K562 (cell line): ENCODE measurements around the gene CDKL5. TPM values are rescaled to one million over a fixed set of nuclear protein-coding genes. Genes with fewer than 3 reads are reported as not detected.

Experiments used
- ATAC-seq: fragments of 200-7000 bp; cut with Tn5 transposase; 3 replicates; pipeline ENCODE4 v1.9.1; 2020; ENCODE audit warnings: moderate library complexity
- BruUV-seq: library from RNA; stranded (reverse); fragments of 400-500 nt; replicated peaks from 2 replicates; lab custom pipeline; 2021; lab: Mats Ljungman, UMichigan
- CTCF ChIA-PET: fragments of 300-600 bp; formaldehyde crosslinking; extraction: SDS; loops from one replicate; lab custom pipeline; 2021; ENCODE audit warnings: low intra/inter-chr PET ratio; lab: Yijun Ruan, JAX
- POLR2A ChIA-PET: fragments of 300-600, 350-650 bp; sonication (Branson Sonifier 250); formaldehyde crosslinking; extraction: SDS; loops from one replicate; lab custom pipeline; 2021; ENCODE audit warnings: antibody characterized with exemption, inconsistent platforms; lab: Yijun Ruan, JAX
- DNase-seq, 4 experiments: peaks; one replicate each; pipeline versions ENCODE4 v3.0.0 to v3.0.0-alpha.2; 2011 to 2018; ENCODE audit warnings: low spot score in 3 of 4, mixed read lengths in 3 of 4; ENCODE audit errors: extremely low read depth in 1 of 4
- FAIRE-seq: peaks from 2 replicates; lab custom pipeline; 2011; peaks lifted over from hg19 to GRCh38; lab: Jason Lieb, UNC
- H2AFZ ChIP-seq: 2 replicates; pipeline ENCODE4 v1.6.0; 2011; ENCODE audit warnings: low read depth, low read length, control low read depth, inconsistent platforms
- H3K27ac ChIP-seq: fragments of 200-600 bp; 3 replicates; pipeline ENCODE4 v1.8.0; 2011; ENCODE audit warnings: low read depth, mild to moderate bottlenecking, control low read depth, inconsistent platforms, low read length, moderate library complexity, mixed read lengths; ENCODE audit errors: extremely low read depth
- H3K27me3 ChIP-seq, 2 experiments: fragments of 300-600 bp in 1 of 2; 2 replicates in 1 of 2; 3 replicates in 1 of 2; pipeline versions ENCODE4 v1.6.0 to v1.8.0; 2011; ENCODE audit warnings: inconsistent platforms in 2 of 2, low read length in 2 of 2, mild to moderate bottlenecking in 1 of 2, mixed read lengths in 1 of 2, moderate library complexity in 1 of 2; ENCODE audit not compliant: control insufficient read depth in 2 of 2, insufficient read depth in 2 of 2
- H3K36me3 ChIP-seq: fragments of 300-600 bp; 3 replicates; pipeline ENCODE4 v1.8.0; 2011; ENCODE audit warnings: mild to moderate bottlenecking, low read length, inconsistent platforms; ENCODE audit not compliant: control insufficient read depth, insufficient read depth
- H3K4me1 ChIP-seq, 2 experiments: fragments of 200-600 bp in 1 of 2; replicated peaks in 1 of 2; 2 replicates in 1 of 2; 3 replicates in 1 of 2; pipeline versions ENCODE4 v1.5.1 to v1.8.0; 2011; ENCODE audit warnings: inconsistent platforms in 2 of 2, low read length in 2 of 2, mild to moderate bottlenecking in 1 of 2, mixed read lengths in 1 of 2, moderate library complexity in 1 of 2; ENCODE audit not compliant: control insufficient read depth in 2 of 2, insufficient read depth in 2 of 2
- H3K4me2 ChIP-seq: 2 replicates; pipeline ENCODE4 v1.6.1; 2011; ENCODE audit warnings: low read length, control low read depth, inconsistent platforms, mixed read lengths; ENCODE audit not compliant: insufficient read depth
- H3K4me3 ChIP-seq: fragments of 200-600 bp; sonication (generic), shearing (Covaris generic); 2 replicates; pipeline ENCODE4 v1.5.1; 2016; ENCODE audit warnings: control low read depth, inconsistent platforms
- H3K79me2 ChIP-seq: fragments of 200-600 bp; 3 replicates; pipeline ENCODE4 v1.8.0; 2011; ENCODE audit warnings: low read length, inconsistent platforms; ENCODE audit not compliant: control insufficient read depth, insufficient read depth
- H3K9ac ChIP-seq, 2 experiments: 2 replicates each; pipeline versions ENCODE4 v1.6.0 to v1.6.1; 2011; ENCODE audit warnings: low read depth in 2 of 2, low read length in 2 of 2, control low read depth in 1 of 2, inconsistent platforms in 1 of 2, mild to moderate bottlenecking in 1 of 2, mixed read lengths in 1 of 2; ENCODE audit not compliant: insufficient read depth in 1 of 2
- H3K9me1 ChIP-seq: one replicate; pipeline ENCODE4 v1.6.0; 2011; ENCODE audit warnings: inconsistent platforms, mild to moderate bottlenecking, low read length, moderate library complexity; ENCODE audit not compliant: control insufficient read depth, insufficient read depth
- H3K9me3 ChIP-seq: replicated peaks from 2 replicates; pipeline ENCODE4 v1.5.1; 2011; ENCODE audit warnings: low read depth, low read length, inconsistent platforms; ENCODE audit not compliant: control insufficient read depth, insufficient read depth
- H4K20me1 ChIP-seq: replicated peaks from 2 replicates; pipeline ENCODE4 v1.6.1; 2011; ENCODE audit warnings: low read length, inconsistent platforms, mixed read lengths; ENCODE audit not compliant: control insufficient read depth, insufficient read depth
- CEBPG ChIP-seq, 3 experiments: fragments of 200-800 bp in 1 of 3; sonication (Bioruptor generic) in 1 of 3; sonication (generic) in 1 of 3; formaldehyde crosslinking in 1 of 3; IDR thresholded peaks in 2 of 3; conservative IDR thresholded peaks in 1 of 3; 2 replicates each; pipeline versions ENCODE4 v1.6.1 to v1.8.0; 2016 to 2022; ENCODE audit warnings: missing compliant biosample characterization in 2 of 3, missing genetic modification characterization in 2 of 3, mild to moderate bottlenecking in 1 of 3, missing genetic modification reagents in 1 of 3
- CREB3L1 ChIP-seq: fragments of 450-650 bp; IDR thresholded peaks from 2 replicates; pipeline ENCODE4 v1.6.1; 2014; ENCODE audit warnings: low read depth, mild to moderate bottlenecking, moderate library complexity, borderline replicate concordance
- GABPB1 ChIP-seq: sonication (generic); formaldehyde crosslinking; IDR thresholded peaks from 2 replicates; pipeline ENCODE4 v1.8.0; 2022; ENCODE audit warnings: mild to moderate bottlenecking, missing genetic modification reagents
- POLR2AphosphoS5 ChIP-seq: IDR thresholded peaks from 2 replicates; pipeline ENCODE4 v1.6.1; 2011; ENCODE audit warnings: mild to moderate bottlenecking, low read depth, low read length, moderate library complexity; ENCODE audit not compliant: control insufficient read depth, insufficient read depth
- SAFB2 ChIP-seq: fragments of 200-400 bp; formaldehyde crosslinking; IDR thresholded peaks from 2 replicates; pipeline ENCODE4 v1.6.1; 2018; ENCODE audit warnings: borderline replicate concordance, low read length, low read depth, moderate library complexity; ENCODE audit not compliant: severe bottlenecking
- SETDB1 ChIP-seq: IDR thresholded peaks from one replicate; pipeline ENCODE4 v1.6.1; 2012; ENCODE audit warnings: low read length, control low read depth, inconsistent platforms
- ZBTB11 ChIP-seq, 3 experiments: fragments of 200-800 bp in 1 of 3; fragments of 250-450 bp in 1 of 3; fragments of 450-650 bp in 1 of 3; sonication (Bioruptor Pico) in 1 of 3; sonication (Bioruptor generic) in 1 of 3; formaldehyde crosslinking in 1 of 3; IDR thresholded peaks; 2 replicates each; pipeline versions ENCODE4 v1.6.1 to v1.8.0; 2016 to 2022; ENCODE audit warnings: mild to moderate bottlenecking in 2 of 3, missing genetic modification characterization in 2 of 3, missing compliant biosample characterization in 1 of 3, moderate library complexity in 1 of 3
- ZBTB9 ChIP-seq: fragments of 450-650 bp; formaldehyde crosslinking; IDR thresholded peaks from 2 replicates; pipeline ENCODE4 v1.4.0; 2020; ENCODE audit warnings: mild to moderate bottlenecking, moderate library complexity
- ZNF696 ChIP-seq: fragments of 250-450 bp; sonication (Bioruptor Pico); conservative IDR thresholded peaks from 2 replicates; pipeline ENCODE4 v1.4.0; 2020; ENCODE audit warnings: mild to moderate bottlenecking, moderate library complexity
- WGBS: fragments of 100-300 bp; shearing (Covaris generic); methylation state at CpG from one replicate; pipeline ENCODE4 v1.1.6; 2016; ENCODE audit warnings: low coverage, mixed read lengths; ENCODE audit not compliant: insufficient coverage; ENCODE audit errors: missing lambda C conversion rate; 5-methylcytosine and 5-hydroxymethylcytosine counted together
- in situ Hi-C: fragments of 300-500 bp; cut with MboI; formaldehyde crosslinking; loops from 4 replicates; pipeline ENCODE4 v1.15.0; 2018; ENCODE audit warnings: inconsistent platforms, mixed read lengths
- intact Hi-C: fragments of 100-400 bp; cut with micrococcal nuclease; formaldehyde crosslinking; loops from 2 replicates; pipeline ENCODE4 v1.14.2; 2022
- polyA plus RNA-seq, 8 experiments: library from polyadenylated mRNA; depleted of rRNA in 4 of 8; stranded (reverse) in 5 of 8; unstranded in 3 of 8; fragments of >200 nt; fragmentation: Nextera tagmentation in 2 of 8; fragmentation: Illumina TruSeq in 1 of 8; extraction: Ambion mirVana in 2 of 8; extraction: Trizol in 1 of 8; gene quantifications; 2 replicates each; pipeline versions ENCODE4 v1.2.1 to v1.2.3, GENCODE V29; 2011 to 2014; ENCODE audit warnings: inconsistent platforms in 1 of 8, missing spikeins in 1 of 8
- total RNA-seq, 7 experiments: library from RNA; depleted of rRNA in 6 of 7; stranded (reverse); fragments of >200 nt in 6 of 7; fragmentation: Illumina TruSeq in 2 of 7; extraction: Trizol in 2 of 7; gene quantifications; 2 replicates each; pipeline versions ENCODE4 v1.2.1 to v1.2.3, GENCODE V29; 2011 to 2021; ENCODE audit warnings: low replicate concordance in 1 of 7

The CDKL5 gene
- total and polyA plus RNA-seq, 9 of the 15 experiments (the other 6 are each of a cell fraction or from before 2014, with no cell fraction given): under 0.01 to 0.21 (median 0.04) TPM

GRCh38 chrX:18594079-18594478 lies 168.7 kb downstream of the CDKL5 start (continued):
- TF ChIP-seq CREB3L1 (no peak), ZBTB9 (CRISPR knock-in tag) (no peak), GABPB1 (CRISPR knock-in tag) (no peak)

- H3K4me1 ChIP-seq: no peaks in the 10 kb centered on the region
- no peak for DNase-seq
- intact Hi-C loops: no loop called here
- WGBS: 0% methylated on average over 4 of the region's 4 CpGs
- FAIRE-seq: no peak
- CTCF ChIA-PET: no interaction called here
- H2AFZ ChIP-seq: no peak overlapping the region
- H3K4me2 ChIP-seq: no peak overlapping the region
- H3K36me3 ChIP-seq: no peaks in the 10 kb centered on the region
- H4K20me1 ChIP-seq: no peaks in the 10 kb centered on the region
- no peak overlapping the region for H3K4me3 ChIP-seq
- no TSS peak for BruUV-seq
- H3K27me3 ChIP-seq: no peaks in the 10 kb centered on the region
- no peaks in the 10 kb centered on the region for H3K9me1 ChIP-seq
- no peak overlapping the region for H3K9ac ChIP-seq
- H3K79me2 ChIP-seq: no peaks in the 10 kb centered on the region
- POLR2A ChIA-PET: no interaction called here
- in situ Hi-C loops: no loop called here
- no peak for ATAC-seq
- H3K27ac ChIP-seq: no peak overlapping the region
- TF ChIP-seq SETDB1: no peak
- no peak for TF ChIP-seq POLR2AphosphoS5
- TF ChIP-seq CEBPG (CRISPR knock-in tag; IDR thresholded peaks at IDR 0.05): no peak
- no peak for TF ChIP-seq CEBPG (tag; conservative IDR thresholded peaks at IDR 0.05 in 1 of 2, IDR thresholded peaks at IDR 0.05 in 1 of 2)
- no peak for TF ChIP-seq SAFB2
- TF ChIP-seq ZNF696 (CRISPR knock-in tag): no peak
- TF ChIP-seq ZBTB11 (CRISPR knock-in tag; IDR thresholded peaks at IDR 0.05): no peak
- no peaks in the 10 kb centered on the region for H3K9me3 ChIP-seq
These were observed 170.7 kb downstream of the CDKL5 start for GRCh38 chrX:18596096-18596495.
